IMR-90 (cell line): ENCODE data around the gene SGCA.

Source experiments
- BHLHE40 ChIP-seq: fragments of 150-350 bp; IDR thresholded peaks from 2 replicates; pipeline ENCODE4 v1.6.1; 2016; ENCODE audit warnings: mild to moderate bottlenecking, low read depth, low read length
- CHD1 ChIP-seq: IDR thresholded peaks from 2 replicates; pipeline ENCODE4 v1.6.1; 2012; ENCODE audit warnings: low read depth, low read length, improper control_type of control experiment
- FOS ChIP-seq: fragments of 150-350 bp; IDR thresholded peaks from 2 replicates; pipeline ENCODE4 v1.6.1; 2016; ENCODE audit warnings: low read depth, low read length
- MAFK ChIP-seq: IDR thresholded peaks from 2 replicates; pipeline ENCODE4 v1.6.1; 2012; ENCODE audit warnings: low read depth, low read length, improper control_type of control experiment
- MXI1 ChIP-seq: IDR thresholded peaks from 2 replicates; pipeline ENCODE4 v1.6.1; 2012; ENCODE audit warnings: low read depth, mild to moderate bottlenecking, low read length, moderate library complexity, borderline replicate concordance
- POLR2A ChIP-seq: IDR thresholded peaks from 2 replicates; pipeline ENCODE4 v1.6.1; 2012; ENCODE audit warnings: mild to moderate bottlenecking, low read depth, low read length
- RAD21 ChIP-seq: IDR thresholded peaks from 2 replicates; pipeline ENCODE4 v1.6.1; 2012; ENCODE audit warnings: low read length, improper control_type of control experiment
- RCOR1 ChIP-seq: IDR thresholded peaks from 2 replicates; pipeline ENCODE4 v1.6.1; 2012; ENCODE audit warnings: mild to moderate bottlenecking, low read length, improper control_type of control experiment; ENCODE audit not compliant: insufficient replicate concordance
- SMC3 ChIP-seq: fragments of 150-350 bp; IDR thresholded peaks from 2 replicates; pipeline ENCODE4 v1.6.1; 2016; ENCODE audit warnings: low read depth, mild to moderate bottlenecking, antibody characterized with exemption, low read length, moderate library complexity
- TF ChIP-seq, protein P1 (sequence below): conservative IDR thresholded peaks from 2 replicates; pipeline ENCODE4 v1.5.1; 2012; ENCODE audit warnings: mild to moderate bottlenecking, low read depth, low read length, improper control_type of control experiment

DNA sequence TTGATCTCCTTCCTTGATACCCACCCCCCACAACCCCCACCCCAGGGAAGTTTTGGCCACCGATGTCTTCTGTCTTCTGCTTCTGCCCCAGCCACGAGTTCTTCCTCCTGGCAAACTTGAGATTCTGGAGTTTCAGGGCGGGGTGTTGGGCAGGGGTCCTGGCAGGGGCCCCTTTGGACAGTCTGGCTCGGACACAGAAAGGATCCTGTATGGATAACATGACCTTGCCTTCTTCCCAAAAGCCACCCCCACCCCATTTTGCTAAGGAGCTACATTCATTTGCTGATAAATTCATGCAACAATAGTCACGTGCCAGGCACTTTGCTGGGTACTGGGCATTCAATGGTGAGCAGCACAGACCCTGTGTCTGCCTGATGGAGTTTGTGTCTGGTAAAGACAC, 41.5 kb downstream of the SGCA start:
- TF ChIP-seq, protein P1, sequence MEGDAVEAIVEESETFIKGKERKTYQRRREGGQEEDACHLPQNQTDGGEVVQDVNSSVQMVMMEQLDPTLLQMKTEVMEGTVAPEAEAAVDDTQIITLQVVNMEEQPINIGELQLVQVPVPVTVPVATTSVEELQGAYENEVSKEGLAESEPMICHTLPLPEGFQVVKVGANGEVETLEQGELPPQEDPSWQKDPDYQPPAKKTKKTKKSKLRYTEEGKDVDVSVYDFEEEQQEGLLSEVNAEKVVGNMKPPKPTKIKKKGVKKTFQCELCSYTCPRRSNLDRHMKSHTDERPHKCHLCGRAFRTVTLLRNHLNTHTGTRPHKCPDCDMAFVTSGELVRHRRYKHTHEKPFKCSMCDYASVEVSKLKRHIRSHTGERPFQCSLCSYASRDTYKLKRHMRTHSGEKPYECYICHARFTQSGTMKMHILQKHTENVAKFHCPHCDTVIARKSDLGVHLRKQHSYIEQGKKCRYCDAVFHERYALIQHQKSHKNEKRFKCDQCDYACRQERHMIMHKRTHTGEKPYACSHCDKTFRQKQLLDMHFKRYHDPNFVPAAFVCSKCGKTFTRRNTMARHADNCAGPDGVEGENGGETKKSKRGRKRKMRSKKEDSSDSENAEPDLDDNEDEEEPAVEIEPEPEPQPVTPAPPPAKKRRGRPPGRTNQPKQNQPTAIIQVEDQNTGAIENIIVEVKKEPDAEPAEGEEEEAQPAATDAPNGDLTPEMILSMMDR, result no peak
- TF ChIP-seq POLR2A, result no peak
- no peak; the same call in 1 of the 2 replicates for TF ChIP-seq BHLHE40
- no peak for TF ChIP-seq CHD1
- TF ChIP-seq MXI1, result no peak
- TF ChIP-seq FOS, result no peak
- TF ChIP-seq RAD21, result no peak
- no peak for TF ChIP-seq RCOR1
- TF ChIP-seq SMC3, result no peak
- no peak for TF ChIP-seq MAFK
